HepG2 (cell line): Measurements from ENCODE around the gene DAZAP1. TPM values are rescaled to one million over a fixed set of nuclear protein-coding genes. Genes with fewer than 3 reads are reported as not detected.
A peak's percentile ranks its signal among the peaks of the same experiment; 100 is the strongest.

ENCODE experiments used
- GATAD1 ChIP-seq: IDR thresholded peaks from 2 replicates; pipeline ENCODE4 v1.6.1; 2016; ENCODE audit warnings: missing genetic modification reagents, missing compliant biosample characterization
- GFI1 ChIP-seq: sonication (generic); formaldehyde crosslinking; IDR thresholded peaks from 2 replicates; pipeline ENCODE4 v1.5.0; 2020; ENCODE audit warnings: missing genetic modification reagents, mild to moderate bottlenecking, borderline replicate concordance
- IKZF1 ChIP-seq: fragments of 450-650 bp; IDR thresholded peaks from 2 replicates; pipeline ENCODE4 v1.7.1; 2016
- MAZ ChIP-seq, 2 experiments: sonication (generic) in 1 of 2; formaldehyde crosslinking in 1 of 2; IDR thresholded peaks; 2 replicates each; pipeline versions ENCODE4 v1.5.0 to v1.6.1; 2012 to 2020; ENCODE audit warnings: low read depth in 2 of 2, mild to moderate bottlenecking in 2 of 2, borderline replicate concordance in 1 of 2, improper control_type of control experiment in 1 of 2, low read length in 1 of 2, missing genetic modification reagents in 1 of 2, moderate library complexity in 1 of 2
- POLR2G ChIP-seq: fragments of 200-400 bp; formaldehyde crosslinking; IDR thresholded peaks from 2 replicates; pipeline ENCODE4 v1.6.1; 2018; ENCODE audit warnings: mild to moderate bottlenecking, low read depth, low read length, moderate library complexity
- TARDBP ChIP-seq: sonication (generic); formaldehyde crosslinking; IDR thresholded peaks from 2 replicates; pipeline ENCODE4 v1.8.0; 2022; ENCODE audit warnings: mild to moderate bottlenecking, missing genetic modification reagents
- polyA plus RNA-seq, 8 experiments: library from polyadenylated mRNA; depleted of rRNA in 3 of 8; stranded (reverse) in 7 of 8; unstranded in 1 of 8; fragments of >200 nt; fragmentation: Illumina TruSeq in 4 of 8; extraction: Trizol in 4 of 8; gene quantifications; 2 replicates each; pipeline versions ENCODE4 v1.2.1 to v1.2.3, GENCODE V29; 2011 to 2016; ENCODE audit warnings: low read depth in 4 of 8, missing spikeins in 1 of 8, mixed read lengths in 1 of 8; ENCODE audit not compliant: insufficient read depth in 1 of 8
- total RNA-seq, 5 experiments: library from RNA; depleted of rRNA; stranded (reverse); fragments of >200 nt; fragmentation: Illumina TruSeq; extraction: Trizol; gene quantifications; 2 replicates each; pipeline ENCODE4 v1.2.3, GENCODE V29; 2016; ENCODE audit warnings: low read depth in 1 of 5
- TF ChIP-seq, protein P1 (sequence below): sonication (generic); formaldehyde crosslinking; IDR thresholded peaks from 2 replicates; pipeline ENCODE4 v1.5.1; 2020; ENCODE audit warnings: mild to moderate bottlenecking, missing genetic modification reagents, moderate library complexity
- TF ChIP-seq, protein P2 (sequence below): sonication (generic); formaldehyde crosslinking; IDR thresholded peaks from 2 replicates; pipeline ENCODE4 v1.5.0; 2020; ENCODE audit warnings: missing genetic modification reagents
- TF ChIP-seq, protein P3 (sequence below): sonication (generic); formaldehyde crosslinking; IDR thresholded peaks from 2 replicates; pipeline ENCODE4 v1.4.0; 2020; ENCODE audit warnings: mild to moderate bottlenecking, missing genetic modification reagents

The DAZAP1 gene
- total and polyA plus RNA-seq, 2 of the 13 experiments (the other 11 are each of a cell fraction or from before 2014, with no cell fraction given), result 63.3 to 79.2 TPM

- TF ChIP-seq, protein P1, sequence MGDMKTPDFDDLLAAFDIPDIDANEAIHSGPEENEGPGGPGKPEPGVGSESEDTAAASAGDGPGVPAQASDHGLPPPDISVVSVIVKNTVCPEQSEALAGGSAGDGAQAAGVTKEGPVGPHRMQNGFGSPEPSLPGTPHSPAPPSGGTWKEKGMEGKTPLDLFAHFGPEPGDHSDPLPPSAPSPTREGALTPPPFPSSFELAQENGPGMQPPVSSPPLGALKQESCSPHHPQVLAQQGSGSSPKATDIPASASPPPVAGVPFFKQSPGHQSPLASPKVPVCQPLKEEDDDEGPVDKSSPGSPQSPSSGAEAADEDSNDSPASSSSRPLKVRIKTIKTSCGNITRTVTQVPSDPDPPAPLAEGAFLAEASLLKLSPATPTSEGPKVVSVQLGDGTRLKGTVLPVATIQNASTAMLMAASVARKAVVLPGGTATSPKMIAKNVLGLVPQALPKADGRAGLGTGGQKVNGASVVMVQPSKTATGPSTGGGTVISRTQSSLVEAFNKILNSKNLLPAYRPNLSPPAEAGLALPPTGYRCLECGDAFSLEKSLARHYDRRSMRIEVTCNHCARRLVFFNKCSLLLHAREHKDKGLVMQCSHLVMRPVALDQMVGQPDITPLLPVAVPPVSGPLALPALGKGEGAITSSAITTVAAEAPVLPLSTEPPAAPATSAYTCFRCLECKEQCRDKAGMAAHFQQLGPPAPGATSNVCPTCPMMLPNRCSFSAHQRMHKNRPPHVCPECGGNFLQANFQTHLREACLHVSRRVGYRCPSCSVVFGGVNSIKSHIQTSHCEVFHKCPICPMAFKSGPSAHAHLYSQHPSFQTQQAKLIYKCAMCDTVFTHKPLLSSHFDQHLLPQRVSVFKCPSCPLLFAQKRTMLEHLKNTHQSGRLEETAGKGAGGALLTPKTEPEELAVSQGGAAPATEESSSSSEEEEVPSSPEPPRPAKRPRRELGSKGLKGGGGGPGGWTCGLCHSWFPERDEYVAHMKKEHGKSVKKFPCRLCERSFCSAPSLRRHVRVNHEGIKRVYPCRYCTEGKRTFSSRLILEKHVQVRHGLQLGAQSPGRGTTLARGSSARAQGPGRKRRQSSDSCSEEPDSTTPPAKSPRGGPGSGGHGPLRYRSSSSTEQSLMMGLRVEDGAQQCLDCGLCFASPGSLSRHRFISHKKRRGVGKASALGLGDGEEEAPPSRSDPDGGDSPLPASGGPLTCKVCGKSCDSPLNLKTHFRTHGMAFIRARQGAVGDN (CRISPR knock-in tag), result peak; percentile 68
- no peak for TF ChIP-seq POLR2G
- no peak for TF ChIP-seq MAZ (IDR thresholded peaks at IDR 0.05; ENCODE audit: borderline replicate concordance, low read depth, low read length)
- no peak for TF ChIP-seq MAZ (CRISPR knock-in tag; IDR thresholded peaks at IDR 0.05; ENCODE audit: low read depth)
- TF ChIP-seq, protein P2, sequence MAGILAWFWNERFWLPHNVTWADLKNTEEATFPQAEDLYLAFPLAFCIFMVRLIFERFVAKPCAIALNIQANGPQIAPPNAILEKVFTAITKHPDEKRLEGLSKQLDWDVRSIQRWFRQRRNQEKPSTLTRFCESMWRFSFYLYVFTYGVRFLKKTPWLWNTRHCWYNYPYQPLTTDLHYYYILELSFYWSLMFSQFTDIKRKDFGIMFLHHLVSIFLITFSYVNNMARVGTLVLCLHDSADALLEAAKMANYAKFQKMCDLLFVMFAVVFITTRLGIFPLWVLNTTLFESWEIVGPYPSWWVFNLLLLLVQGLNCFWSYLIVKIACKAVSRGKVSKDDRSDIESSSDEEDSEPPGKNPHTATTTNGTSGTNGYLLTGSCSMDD (CRISPR knock-in tag), result no peak
- no peak for TF ChIP-seq GATAD1 (CRISPR knock-in tag)
- TF ChIP-seq IKZF1, result no peak
- TF ChIP-seq, protein P3, sequence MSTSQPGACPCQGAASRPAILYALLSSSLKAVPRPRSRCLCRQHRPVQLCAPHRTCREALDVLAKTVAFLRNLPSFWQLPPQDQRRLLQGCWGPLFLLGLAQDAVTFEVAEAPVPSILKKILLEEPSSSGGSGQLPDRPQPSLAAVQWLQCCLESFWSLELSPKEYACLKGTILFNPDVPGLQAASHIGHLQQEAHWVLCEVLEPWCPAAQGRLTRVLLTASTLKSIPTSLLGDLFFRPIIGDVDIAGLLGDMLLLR, result no peak
- TF ChIP-seq GFI1 (CRISPR knock-in tag), result no peak
- no peak for TF ChIP-seq TARDBP (CRISPR knock-in tag)
Observed at GRCh38 chr19:1377965-1378785, 29.2 kb upstream of the DAZAP1 start (continued).
